HCEC 1CT (cell line): ENCODE results near the gene STK24.

Experiments
- DNase-seq: peaks from one replicate; pipeline ENCODE4 v3.0.0-alpha.2; 2017

STK24 gene

GRCh38 chr13:98528663-98529064, 48.2 kb downstream of the STK24 start:
- DNase-seq: no peak

DNA sequence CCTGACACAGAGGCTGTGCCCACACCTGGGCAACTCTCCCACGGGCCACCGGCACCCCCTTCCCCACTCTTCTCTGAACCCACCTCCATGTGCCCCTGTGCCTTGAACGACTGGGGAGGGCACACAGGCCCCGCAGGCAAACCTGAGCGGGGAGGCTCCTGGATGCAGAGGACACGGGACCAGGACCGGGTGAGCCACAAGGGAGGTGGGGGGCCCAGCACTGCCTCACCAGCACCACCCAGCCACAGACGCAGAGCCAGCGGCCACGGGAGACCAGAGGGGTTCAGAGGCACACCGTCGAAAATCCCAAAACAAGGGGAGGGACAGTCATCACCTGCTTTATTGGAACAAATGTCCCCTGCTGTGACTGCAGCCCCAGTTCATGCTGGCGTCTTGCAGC, 49.4 kb downstream of the STK24 start:
- no peak for DNase-seq

- DNase-seq: no peak
Observed at GRCh38 chr13:98526182-98526512, 50.8 kb downstream of the STK24 start.

- DNase-seq: no peak
Observed at GRCh38 chr13:98525456-98526181, 51.3 kb downstream of the STK24 start.

GRCh38 chr13:98524793-98525192, 52.1 kb downstream of the STK24 start:
- DNase-seq: no peak

DNA sequence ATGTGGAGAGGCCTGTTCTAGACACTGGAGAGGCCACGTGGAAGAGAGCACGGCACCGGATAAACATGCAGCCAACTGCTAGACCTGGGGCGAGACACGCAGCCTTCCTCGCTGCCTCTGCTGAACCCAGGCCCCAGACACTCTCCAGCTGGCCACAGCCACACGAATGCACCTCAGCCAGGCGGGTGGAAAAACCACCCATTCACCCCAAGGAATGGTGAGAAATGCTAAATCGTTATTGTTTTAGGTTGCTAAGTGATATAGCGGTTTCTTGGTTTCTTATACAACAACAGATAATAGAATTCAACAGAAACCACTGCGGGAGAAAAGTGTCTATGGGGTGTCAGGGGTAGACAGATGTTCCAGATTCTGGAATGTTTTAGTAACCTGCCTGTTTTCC, 52.5 kb downstream of the STK24 start:
- no peak for DNase-seq

DNA sequence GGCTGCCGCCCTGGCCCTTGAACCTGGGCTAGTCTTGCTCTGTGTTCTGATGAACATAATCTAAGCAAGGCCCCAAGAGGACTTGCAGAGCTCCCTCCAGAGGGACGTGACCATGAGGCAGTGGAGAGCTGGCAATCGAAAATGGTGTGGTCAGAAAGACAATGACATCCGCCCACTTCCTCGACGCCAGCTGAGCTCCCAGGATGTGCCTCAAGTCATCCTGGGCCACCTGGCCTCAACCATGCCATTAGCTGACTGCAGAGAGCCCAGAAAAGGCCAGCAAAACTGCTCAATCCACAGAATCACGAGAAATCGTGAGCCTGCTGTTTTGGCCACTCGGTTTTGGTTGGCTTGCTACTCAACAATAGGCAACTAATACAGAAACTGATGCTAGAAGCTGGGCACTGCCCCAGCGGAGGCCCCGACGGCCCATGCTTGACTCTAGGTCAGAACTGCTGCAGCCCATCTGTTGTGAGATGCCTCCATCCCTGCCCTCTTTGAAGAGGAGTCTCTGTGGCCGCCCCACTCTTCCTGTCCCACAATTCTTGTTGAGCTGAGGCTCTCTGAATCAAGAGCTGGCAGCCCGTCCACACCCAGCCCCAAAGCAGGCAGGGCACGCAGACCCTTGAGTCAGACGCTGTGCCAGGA, 53.3 kb downstream of the STK24 start:
- no peak for DNase-seq

- no peak for DNase-seq
Observed at GRCh38 chr13:98522371-98522770, 54.5 kb downstream of the STK24 start.

DNA sequence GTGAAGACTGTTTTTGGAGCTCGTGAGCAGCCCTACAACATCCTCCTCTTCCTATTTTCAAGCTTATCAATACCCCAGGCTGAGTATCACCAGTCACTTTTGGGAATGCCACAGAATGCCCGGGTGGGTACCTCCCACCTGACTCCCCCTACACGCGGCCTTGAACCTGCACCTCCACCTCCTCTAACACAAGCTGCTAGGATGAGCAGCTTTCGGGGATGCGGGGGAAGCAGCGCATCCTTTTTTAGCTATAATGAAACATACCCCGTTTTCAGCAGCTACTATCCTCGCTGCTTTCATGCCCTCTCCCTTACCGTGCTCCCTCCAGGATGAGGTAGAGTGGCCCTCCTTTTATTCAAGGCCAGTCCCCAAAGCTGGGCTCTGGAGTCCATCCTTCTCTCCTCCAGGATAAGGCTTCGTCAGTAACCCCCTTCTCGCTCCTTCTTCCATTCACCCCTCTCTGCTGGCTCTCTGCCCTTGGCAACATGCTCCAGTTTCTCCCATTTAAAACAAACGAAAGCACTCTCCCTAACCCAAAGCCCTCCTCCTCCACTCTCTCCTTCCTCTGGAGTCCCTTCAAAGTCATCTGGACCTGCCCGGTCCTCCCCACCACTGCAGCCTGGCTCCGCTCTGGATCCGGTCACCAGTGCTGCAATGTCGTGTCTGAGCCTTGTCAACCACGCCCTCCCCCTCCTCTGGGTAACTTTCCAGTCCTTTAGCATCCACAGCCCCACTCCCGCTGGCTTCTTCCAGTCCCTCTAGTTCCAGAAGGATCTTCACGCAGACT, 55.3 kb downstream of the STK24 start:
- DNase-seq: no peak

GRCh38 chr13:98520674-98521449, 56.0 kb downstream of the STK24 start:
- DNase-seq: no peak

DNA sequence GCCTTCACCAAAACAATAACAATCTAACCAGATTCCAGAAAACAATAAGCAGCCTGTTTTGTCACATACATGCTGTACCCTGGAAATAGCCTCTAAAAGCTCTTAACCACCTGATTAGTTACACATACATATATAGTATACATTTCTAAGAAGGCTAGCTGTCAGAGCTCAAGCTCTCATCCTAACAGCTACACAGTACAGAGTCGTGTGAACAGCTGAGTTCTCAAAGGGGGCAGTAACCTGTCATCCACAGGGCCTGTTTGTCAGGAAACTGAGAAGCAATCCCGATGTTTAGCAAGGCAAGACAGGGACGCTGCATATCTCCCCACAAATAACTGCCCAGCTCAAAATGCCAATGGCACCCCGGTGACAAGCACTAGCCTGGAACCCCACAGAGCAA, 56.9 kb downstream of the STK24 start:
- DNase-seq: no peak

GRCh38 chr13:98517576-98518310, 59.2 kb downstream of the STK24 start:
- DNase-seq: no peak

- no peak for DNase-seq
Observed at GRCh38 chr13:98515818-98516465, 61.0 kb downstream of the STK24 start.

- DNase-seq: no peak
Observed at GRCh38 chr13:98514288-98514687, 62.6 kb downstream of the STK24 start.

- DNase-seq: no peak
Observed at GRCh38 chr13:98513837-98514236, 63.1 kb downstream of the STK24 start.

DNA sequence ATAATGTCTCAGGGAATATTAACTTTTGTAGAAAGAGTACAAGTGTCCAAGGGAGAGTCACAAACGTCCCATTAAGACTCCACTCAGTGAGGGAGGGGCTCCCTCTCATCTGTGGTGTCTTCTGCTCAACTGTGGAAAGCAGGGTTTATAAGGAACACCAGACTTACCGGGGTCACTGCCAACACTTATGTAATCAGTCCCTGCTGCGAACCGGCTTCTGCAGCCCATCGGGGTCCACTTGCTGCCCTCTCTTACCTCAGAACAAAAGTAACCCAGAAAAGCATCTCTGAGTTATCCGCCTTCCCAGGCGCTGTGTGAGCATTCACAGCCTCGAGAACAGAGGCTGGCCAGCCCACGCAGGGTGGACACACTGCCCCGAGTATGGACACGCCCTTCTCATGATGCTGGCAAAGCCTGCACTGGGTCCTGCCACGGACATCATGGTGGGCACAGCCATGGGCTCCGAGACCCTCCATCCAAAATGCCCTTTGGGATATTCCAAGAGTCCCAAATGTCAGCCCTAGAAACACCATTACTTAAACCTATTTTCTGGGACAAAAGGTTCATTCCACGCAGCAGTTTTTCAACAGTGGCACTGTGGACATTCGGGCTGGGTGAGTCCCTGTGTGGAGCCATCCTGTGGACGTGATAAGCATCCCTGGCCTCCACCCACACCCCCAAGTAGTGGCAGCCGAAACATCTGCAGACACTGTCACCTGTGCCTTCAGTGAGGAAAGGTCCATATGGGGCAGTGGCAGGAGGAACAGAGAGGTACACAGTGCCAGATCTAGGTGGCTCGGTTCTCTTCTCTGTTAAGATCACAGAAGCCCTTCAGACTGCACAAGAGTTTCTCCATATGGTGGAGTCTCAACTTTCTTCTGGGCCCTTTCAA, 63.9 kb downstream of the STK24 start:
- no peak for DNase-seq

GRCh38 chr13:98511435-98511834, 65.5 kb downstream of the STK24 start:
- no peak for DNase-seq

DNA sequence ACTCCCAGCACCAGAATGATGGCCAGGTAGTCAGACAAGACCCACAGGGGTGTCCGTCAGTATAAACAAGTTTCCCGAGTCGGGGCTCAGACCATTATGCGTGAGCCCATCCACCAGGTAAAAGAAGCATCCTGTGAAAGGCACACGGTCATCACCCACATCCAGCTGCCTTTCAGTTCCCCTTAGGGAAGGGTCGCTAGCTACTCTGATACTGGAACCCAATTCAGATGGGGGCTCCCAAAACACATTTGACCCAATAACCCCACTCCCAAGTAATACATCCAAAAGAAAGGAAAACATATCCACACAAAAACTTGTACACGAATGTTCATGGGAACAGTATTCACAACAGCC, 66.8 kb downstream of the STK24 start:
- no peak for DNase-seq

DNA sequence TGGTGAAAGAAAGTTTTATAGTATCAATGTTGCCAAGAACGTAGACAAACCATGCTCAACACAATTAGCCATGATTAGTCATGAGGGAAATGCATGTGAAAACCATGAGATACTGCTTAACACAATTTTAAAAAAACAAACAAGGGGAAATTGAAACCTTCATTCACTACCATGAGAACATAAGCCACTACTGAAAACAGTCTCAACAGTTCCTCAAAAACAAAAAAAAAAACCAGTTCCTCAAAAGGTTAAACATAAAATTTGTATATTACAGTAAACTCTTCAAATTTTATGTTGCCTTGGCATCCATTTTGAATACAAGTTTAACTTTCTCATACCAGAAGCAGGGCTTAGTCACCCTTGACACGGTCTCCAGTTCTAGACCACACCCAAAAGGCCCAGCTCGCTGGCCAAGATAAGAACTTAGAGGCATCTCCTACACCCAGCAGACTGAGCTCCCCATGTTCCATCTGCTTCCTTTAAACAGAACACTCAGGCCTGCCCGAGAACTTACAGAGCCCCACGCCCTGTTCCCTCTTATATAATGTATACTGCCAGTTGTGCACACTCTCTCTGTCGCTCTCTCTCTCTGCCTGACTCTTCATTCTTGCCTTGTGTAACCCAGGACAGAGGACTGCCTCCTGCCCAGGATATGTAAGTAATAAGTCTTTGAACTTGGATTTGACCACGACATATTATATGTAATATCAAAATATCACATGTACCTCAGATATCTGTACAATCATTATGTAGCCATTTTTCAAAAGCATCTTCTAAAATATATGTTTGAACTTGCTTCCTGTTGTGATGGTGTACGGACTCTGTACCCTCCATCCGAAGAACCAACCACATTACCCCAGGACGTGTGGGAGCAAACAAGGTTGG, 67.4 kb downstream of the STK24 start:
- DNase-seq: peak; percentile 90

GRCh38 chr13:98508685-98509084, 68.2 kb downstream of the STK24 start:
- peak; percentile 68 for DNase-seq
